ENCODE data around the gene RAP1GDS1.

DNA sequence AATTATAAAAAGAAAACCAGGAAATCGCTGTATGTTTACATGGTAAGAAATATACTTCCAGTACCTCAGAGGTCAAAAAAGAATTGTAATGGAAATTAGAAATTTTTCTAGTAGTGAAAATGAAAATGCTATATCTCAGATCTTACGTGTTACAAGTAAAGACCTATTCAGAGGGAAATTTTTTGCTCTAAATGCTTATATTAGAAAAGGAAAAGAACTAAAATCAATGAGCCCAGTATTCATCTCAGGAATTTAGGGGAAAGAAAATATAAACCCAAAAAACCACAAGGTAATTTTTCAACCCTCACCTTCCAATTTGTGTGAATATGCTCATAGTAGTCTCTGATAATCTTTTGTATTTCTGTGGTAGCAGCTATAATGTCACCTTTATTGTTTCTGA is 145.6 kb downstream of the RAP1GDS1 start:
- TF ChIP-seq, protein P1, sequence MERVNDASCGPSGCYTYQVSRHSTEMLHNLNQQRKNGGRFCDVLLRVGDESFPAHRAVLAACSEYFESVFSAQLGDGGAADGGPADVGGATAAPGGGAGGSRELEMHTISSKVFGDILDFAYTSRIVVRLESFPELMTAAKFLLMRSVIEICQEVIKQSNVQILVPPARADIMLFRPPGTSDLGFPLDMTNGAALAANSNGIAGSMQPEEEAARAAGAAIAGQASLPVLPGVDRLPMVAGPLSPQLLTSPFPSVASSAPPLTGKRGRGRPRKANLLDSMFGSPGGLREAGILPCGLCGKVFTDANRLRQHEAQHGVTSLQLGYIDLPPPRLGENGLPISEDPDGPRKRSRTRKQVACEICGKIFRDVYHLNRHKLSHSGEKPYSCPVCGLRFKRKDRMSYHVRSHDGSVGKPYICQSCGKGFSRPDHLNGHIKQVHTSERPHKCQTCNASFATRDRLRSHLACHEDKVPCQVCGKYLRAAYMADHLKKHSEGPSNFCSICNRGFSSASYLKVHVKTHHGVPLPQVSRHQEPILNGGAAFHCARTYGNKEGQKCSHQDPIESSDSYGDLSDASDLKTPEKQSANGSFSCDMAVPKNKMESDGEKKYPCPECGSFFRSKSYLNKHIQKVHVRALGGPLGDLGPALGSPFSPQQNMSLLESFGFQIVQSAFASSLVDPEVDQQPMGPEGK (CRISPR knock-in tag; IDR thresholded peaks at IDR 0.05; ENCODE audit: borderline replicate concordance), result no peak
- TF ChIP-seq OSR1 (CRISPR knock-in tag; IDR thresholded peaks at IDR 0.05) (no peak), ARNTL (CRISPR knock-in tag; IDR thresholded peaks at IDR 0.05; ENCODE audit: borderline replicate concordance, low read depth) (no peak), PPARA (CRISPR knock-in tag; IDR thresholded peaks at IDR 0.05; ENCODE audit: borderline replicate concordance) (no peak), ZFP30 (CRISPR knock-in tag; IDR thresholded peaks at IDR 0.05) (no peak), RARB (CRISPR knock-in tag; IDR thresholded peaks at IDR 0.05) (no peak), TOX (CRISPR knock-in tag; IDR thresholded peaks at IDR 0.05; ENCODE audit: borderline replicate concordance) (no peak), ESRRG (CRISPR knock-in tag; IDR thresholded peaks at IDR 0.05) (no peak), BACH2 (CRISPR knock-in tag; IDR thresholded peaks at IDR 0.05; ENCODE audit: borderline replicate concordance) (no peak), TCF4 (CRISPR knock-in tag; IDR thresholded peaks at IDR 0.05; ENCODE audit: borderline replicate concordance) (no peak), ZNF565 (CRISPR knock-in tag; conservative IDR thresholded peaks at IDR 0.05; ENCODE audit: low read depth) (no peak)
- TF ChIP-seq, protein P2, sequence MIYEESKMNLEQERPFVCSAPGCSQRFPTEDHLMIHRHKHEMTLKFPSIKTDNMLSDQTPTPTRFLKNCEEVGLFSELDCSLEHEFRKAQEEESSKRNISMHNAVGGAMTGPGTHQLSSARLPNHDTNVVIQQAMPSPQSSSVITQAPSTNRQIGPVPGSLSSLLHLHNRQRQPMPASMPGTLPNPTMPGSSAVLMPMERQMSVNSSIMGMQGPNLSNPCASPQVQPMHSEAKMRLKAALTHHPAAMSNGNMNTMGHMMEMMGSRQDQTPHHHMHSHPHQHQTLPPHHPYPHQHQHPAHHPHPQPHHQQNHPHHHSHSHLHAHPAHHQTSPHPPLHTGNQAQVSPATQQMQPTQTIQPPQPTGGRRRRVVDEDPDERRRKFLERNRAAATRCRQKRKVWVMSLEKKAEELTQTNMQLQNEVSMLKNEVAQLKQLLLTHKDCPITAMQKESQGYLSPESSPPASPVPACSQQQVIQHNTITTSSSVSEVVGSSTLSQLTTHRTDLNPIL (CRISPR knock-in tag; IDR thresholded peaks at IDR 0.05; ENCODE audit: low read depth), result no peak
- TF ChIP-seq, protein P3, sequence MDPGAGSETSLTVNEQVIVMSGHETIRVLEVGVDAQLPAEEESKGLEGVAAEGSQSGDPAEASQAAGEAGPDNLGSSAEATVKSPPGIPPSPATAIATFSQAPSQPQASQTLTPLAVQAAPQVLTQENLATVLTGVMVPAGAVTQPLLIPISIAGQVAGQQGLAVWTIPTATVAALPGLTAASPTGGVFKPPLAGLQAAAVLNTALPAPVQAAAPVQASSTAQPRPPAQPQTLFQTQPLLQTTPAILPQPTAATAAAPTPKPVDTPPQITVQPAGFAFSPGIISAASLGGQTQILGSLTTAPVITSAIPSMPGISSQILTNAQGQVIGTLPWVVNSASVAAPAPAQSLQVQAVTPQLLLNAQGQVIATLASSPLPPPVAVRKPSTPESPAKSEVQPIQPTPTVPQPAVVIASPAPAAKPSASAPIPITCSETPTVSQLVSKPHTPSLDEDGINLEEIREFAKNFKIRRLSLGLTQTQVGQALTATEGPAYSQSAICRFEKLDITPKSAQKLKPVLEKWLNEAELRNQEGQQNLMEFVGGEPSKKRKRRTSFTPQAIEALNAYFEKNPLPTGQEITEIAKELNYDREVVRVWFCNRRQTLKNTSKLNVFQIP (CRISPR knock-in tag; IDR thresholded peaks at IDR 0.05; ENCODE audit: borderline replicate concordance, low read depth), result no peak
- TF ChIP-seq, protein P4, sequence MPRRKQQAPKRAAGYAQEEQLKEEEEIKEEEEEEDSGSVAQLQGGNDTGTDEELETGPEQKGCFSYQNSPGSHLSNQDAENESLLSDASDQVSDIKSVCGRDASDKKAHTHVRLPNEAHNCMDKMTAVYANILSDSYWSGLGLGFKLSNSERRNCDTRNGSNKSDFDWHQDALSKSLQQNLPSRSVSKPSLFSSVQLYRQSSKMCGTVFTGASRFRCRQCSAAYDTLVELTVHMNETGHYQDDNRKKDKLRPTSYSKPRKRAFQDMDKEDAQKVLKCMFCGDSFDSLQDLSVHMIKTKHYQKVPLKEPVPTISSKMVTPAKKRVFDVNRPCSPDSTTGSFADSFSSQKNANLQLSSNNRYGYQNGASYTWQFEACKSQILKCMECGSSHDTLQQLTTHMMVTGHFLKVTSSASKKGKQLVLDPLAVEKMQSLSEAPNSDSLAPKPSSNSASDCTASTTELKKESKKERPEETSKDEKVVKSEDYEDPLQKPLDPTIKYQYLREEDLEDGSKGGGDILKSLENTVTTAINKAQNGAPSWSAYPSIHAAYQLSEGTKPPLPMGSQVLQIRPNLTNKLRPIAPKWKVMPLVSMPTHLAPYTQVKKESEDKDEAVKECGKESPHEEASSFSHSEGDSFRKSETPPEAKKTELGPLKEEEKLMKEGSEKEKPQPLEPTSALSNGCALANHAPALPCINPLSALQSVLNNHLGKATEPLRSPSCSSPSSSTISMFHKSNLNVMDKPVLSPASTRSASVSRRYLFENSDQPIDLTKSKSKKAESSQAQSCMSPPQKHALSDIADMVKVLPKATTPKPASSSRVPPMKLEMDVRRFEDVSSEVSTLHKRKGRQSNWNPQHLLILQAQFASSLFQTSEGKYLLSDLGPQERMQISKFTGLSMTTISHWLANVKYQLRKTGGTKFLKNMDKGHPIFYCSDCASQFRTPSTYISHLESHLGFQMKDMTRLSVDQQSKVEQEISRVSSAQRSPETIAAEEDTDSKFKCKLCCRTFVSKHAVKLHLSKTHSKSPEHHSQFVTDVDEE (CRISPR knock-in tag; IDR thresholded peaks at IDR 0.05), result no peak

All from SK-N-SH treated with all-trans-retinoic acid at 6 μM for 48 hours (cell line).